Epithelial cell of esophagus (primary cell): ENCODE results near the gene CHGA.

ENCODE experiments used
- DNase-seq: peaks from one replicate; pipeline ENCODE4 v3.0.0; 2010; ENCODE audit warnings: low read depth
- H3K4me3 ChIP-seq: 2 replicates; pipeline ENCODE4 v1.5.1; 2011; ENCODE audit warnings: mild to moderate bottlenecking, low read length, control low read depth
- CTCF ChIP-seq: IDR thresholded peaks from 2 replicates; pipeline ENCODE4 v1.5.1; 2011; ENCODE audit warnings: low read depth, mild to moderate bottlenecking, low read length, control low read depth, inconsistent platforms; ENCODE audit not compliant: insufficient read depth; ENCODE audit errors: missing control alignments

The CHGA gene

GRCh38 chr14:92884410-92884809, 38.5 kb upstream of the CHGA start:
- no peak for DNase-seq
- no peak overlapping the region for H3K4me3 ChIP-seq
- TF ChIP-seq CTCF = no peak

GRCh38 chr14:92885279-92886061, 37.5 kb upstream of the CHGA start:
- DNase-seq = no peak
- no peak overlapping the region for H3K4me3 ChIP-seq
- TF ChIP-seq CTCF = no peak

GRCh38 chr14:92886337-92886736, 36.6 kb upstream of the CHGA start:
- no peak overlapping the region for H3K4me3 ChIP-seq
- no peak for DNase-seq
- TF ChIP-seq CTCF = no peak

GRCh38 chr14:92887157-92887556, 35.8 kb upstream of the CHGA start:
- no peak for TF ChIP-seq CTCF
- DNase-seq = no peak
- no peak overlapping the region for H3K4me3 ChIP-seq

GRCh38 chr14:92888896-92889295, 34.1 kb upstream of the CHGA start:
- DNase-seq = no peak
- H3K4me3 ChIP-seq = no peak overlapping the region

GRCh38 chr14:92890830-92891588, 31.9 kb upstream of the CHGA start:
- no peak for DNase-seq
- no peak overlapping the region for H3K4me3 ChIP-seq
- no peak for TF ChIP-seq CTCF

More at GRCh38 chr14:92888896-92889295, 34.1 kb upstream of the CHGA start:
- TF ChIP-seq CTCF = no peak
